GM21619 (cell line): Measurements from ENCODE around the gene FAM53A.
"Not testable (repeated sequence)": the region's sequence is repeated elsewhere in the genome, so short reads cannot be mapped to it uniquely, and the experiment has no call there.

Experiments
- ATAC-seq: cut with Tn5 transposase; IDR thresholded peaks from one replicate; pipeline ENCODE4 v1.9.1; 2021; ENCODE audit not compliant: unreplicated experiment

Gene FAM53A

DNA sequence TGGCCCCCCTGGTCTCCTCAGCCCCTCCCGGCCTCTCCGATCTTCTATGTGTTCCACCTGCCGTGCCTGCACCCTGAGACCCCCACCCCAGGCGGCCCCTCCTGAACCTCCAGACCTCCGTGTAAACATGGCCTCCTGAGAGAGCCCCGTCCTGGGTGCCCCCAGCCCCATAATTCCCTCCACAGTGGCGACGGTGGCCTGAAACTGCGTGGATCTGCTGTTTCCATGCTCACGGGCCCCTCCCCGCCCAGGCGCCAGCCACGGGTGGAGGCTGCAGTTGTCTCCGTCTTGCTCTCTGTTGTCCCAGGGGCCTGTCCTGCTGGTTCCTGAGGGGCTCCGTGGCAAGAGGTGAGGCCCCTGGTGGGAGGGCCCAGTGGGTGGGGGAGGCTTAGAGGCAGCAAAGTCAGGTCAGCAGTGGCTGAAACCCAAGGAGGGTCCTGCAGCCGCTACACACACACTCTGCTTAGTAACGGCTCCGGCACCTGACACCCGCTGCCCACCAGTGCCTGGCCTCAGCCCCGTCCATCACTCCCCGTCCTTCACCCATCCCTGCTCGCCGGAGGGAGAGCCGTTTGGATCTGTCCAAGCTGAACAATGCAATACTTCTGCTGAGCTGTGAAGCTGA lies 75.8 kb downstream of the FAM53A start:
- no peak for ATAC-seq

DNA sequence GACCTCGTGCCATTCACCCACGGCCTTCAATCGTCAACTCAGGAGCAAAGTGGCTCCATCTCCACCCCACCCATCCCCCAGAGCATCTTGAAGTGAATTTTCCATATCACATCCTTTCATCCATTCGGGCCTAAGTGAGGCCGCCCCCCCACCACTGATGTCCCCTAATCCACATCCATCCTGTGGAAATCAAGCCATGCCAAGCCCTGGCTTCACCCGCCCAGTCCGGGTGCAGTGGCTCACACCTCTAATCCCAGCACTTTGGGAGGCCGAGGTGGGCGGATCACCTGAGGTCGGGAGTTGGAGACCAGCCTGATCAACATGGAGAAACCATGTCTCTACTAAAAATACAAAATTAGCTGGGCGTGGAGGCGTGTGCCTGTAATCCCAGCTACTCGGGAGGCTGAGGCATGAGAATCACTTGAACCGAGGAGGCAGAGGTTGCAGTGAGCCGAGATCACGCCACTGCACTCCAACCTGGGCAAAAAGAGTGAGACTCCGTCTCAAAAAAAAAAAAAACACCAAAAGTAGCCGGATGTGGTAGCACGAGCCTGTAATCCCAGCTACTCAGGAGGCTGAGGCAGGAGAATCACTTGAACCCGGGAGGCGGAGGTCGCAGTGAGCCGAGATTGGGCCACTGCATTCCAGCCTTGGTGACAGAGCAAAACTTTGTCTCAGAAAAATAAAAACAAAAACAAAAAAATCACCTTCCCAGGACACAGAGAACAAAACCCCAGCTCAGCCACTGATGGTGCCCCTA lies 76.5 kb downstream of the FAM53A start:
- ATAC-seq = not testable (repeated sequence)

GRCh38 chr4:1604706-1605205 lies 79.4 kb downstream of the FAM53A start:
- no peak for ATAC-seq

DNA sequence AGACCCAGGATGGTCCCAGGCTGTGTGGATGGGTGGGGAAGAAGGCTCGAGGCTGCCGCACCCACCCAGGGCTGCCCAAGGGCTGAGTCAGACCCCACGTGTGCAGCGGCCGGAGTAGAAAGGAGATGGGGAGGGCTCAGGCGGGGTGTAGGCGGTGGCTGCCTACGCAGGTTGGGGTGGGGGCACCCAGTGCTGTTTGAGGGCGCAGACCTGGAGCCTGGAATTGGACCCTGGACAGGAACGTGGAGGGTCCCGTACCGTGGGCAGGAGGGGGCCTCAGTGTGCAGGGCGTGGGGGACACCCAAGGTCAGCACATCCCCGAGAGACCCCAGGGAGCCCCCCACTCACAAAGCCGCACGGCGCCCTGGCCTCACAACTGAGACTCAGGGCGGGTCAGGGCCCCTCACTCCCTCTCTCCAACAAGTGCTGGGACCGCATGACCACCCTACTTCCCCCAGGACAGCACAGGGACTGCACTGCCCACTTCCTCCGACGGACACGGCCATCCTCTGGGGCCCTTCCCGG lies 79.9 kb downstream of the FAM53A start:
- no peak for ATAC-seq

DNA sequence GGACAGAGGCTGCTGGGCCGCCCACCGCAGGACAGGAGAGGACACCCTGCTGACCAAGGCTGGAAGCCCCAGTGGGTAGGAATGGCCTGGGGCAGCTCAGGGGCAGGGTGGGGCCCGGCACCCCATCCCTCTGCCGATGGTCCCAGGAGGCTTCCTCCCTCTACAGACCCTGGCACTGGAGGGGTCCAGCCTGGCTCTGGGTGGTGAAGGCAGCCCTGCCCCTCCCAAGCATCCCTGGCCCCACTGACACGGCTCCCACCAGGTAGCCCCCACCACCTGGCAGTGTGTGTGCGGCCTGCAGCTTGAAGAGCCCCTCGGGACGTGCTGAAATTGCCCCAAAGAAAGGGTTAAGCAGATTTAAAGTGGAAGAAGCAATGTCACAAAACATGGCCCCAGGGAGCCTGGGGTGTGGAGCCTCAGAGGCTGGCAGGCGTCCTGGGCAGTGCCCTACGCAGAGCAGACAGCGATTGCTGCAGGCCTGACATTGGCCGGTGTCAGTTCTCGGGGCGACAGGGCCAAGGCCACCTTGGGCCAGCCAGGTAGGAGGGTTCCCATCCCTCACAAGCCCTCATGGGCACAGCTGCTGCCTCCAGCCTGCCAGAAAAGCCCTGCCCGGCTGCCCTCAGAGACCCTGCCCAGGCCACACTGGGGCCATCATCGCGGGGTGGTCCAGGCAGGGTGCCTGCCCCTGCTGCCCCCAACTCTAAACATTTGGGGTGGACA lies 80.5 kb downstream of the FAM53A start:
- ATAC-seq = no peak

DNA sequence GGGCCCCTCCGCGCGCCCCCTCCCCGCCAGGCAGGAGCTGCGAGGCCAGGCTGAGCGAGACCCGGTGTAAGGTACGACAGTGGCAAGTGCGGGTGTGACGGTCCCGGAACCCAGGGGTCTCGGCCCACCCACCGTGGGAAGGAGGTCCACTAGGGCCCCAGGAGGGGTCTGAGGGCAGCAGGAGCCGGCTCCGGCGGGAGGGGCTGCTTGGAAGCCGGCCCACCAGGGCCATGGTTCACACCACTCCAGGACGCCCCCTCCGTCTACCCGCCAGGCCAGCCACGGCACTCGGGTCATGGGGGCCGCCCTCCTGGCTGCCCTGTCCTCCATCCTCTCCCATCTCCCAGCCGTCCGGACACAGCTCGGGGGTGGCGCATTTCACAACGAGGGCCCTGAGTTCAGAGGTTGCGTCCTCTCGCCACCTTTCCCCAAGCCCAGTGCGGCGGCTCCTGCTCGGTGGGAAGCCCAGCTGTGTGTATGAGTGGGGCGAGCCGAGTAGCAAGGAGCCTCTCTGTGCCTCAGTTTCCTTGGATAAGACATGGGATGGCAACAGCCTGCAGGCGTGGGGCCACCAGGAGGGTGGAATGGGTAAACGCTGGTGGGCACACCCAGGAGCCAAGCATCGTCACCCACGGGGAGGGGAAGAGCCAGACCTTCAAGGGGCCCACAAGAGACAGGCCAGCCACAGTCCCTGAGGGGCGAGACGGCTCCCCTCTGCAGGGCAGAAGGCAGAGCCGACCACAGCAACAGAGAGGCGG lies 81.3 kb downstream of the FAM53A start:
- ATAC-seq = no peak

DNA sequence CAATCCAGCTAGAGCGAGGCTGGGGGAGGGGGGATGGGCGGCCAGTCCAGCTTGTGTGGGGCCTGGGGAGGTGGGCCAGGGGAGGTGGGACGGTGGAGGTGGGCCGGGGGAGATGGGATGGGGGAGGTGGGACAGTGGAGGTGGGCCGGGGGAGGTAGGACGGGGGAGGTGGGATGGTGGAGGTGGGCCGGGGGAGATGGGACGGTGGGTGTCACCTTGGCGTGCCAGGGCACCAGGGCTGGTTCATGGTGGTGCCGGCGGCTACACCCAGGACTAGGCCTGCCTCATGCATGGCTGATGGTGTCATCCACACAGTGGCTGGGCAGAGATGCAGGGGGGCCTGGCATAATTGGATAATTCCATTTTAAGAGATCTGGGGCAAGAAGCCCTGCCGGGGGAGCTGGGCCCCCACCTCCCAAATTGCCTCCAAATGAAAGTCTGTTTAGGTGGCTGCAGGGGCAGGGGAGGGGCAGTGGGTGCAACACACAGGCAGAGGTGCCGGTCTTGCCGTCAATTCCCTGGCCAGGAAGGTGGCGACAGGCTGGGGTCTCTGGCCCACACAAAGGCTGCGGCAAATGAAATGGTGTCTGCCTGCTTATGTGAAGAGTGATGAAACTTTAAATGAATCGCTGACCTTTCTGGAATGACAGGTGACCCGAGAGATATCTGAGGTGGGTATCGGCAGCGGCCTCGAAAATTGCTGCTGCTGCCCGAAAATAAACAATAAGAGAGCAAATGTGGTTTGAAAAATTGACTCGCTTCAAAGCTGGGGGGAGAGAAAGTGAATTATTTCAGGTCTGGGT lies 82.1 kb downstream of the FAM53A start:
- ATAC-seq = no peak

DNA sequence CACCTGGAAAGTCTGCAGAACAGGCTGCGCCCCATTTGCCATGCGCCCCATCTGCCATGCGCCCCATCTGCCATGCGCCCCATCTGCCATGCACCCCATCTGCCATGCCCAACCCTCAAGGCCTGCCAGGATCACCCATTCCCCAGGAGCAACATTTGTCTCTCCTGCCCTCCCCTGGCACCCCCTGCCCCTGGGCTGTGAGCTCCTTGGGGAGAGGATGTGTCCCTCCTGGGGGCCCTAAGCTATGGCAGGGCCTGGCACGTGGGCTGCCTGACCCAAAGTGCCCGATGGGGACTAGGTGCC lies 82.6 kb downstream of the FAM53A start:
- no peak for ATAC-seq

GRCh38 chr4:1600811-1601532 lies 83.1 kb downstream of the FAM53A start:
- no peak for ATAC-seq

GRCh38 chr4:1600211-1600780 lies 83.8 kb downstream of the FAM53A start:
- ATAC-seq = no peak

GRCh38 chr4:1599491-1600210 lies 84.5 kb downstream of the FAM53A start:
- ATAC-seq = no peak

GRCh38 chr4:1599026-1599481 lies 85.1 kb downstream of the FAM53A start:
- no peak for ATAC-seq

- no peak for ATAC-seq
Observed at GRCh38 chr4:1598206-1599025, 85.7 kb downstream of the FAM53A start.

DNA sequence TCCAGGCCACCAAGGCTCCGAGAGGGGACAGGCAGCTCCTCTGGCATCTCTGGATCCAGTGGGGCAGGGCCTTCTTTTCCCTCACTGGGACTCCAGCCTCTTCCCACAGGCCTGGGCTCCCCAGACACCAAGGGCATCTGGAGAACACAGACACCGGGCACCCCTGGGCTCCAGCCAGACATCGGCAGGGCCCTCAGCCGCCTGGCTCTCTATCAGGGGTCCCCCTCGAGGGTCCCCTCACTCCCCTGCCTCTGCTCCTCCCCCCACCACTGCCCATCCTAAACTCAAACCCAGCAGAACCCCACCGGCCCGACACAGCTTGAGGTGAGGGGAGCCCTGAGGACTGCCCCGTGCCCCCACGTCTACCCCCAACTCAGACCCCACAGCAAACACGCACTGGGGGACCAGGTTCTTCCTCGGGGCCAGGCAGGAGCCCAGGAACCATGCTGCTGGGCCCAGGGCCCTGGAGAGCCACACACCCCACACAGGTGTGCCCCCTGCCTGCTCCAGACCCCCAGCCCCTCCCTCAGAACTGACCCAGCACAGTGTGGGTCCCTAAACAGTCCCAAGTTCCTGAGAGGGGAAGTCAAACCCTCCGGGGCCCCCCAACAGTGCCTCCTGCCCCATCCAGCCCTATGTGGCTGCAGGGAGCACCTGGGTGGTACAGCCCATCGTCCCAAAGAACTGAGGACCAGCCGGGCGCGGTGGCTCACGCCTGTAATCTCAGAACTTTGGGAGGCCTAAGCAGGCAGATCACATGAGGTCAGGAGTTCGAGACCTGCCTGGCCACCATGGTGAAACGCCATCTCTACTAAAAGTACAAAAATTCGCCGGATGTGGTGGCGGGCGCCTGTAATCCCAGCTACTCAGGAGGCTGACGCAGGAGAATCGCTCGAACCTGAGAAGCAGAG lies 86.8 kb downstream of the FAM53A start:
- ATAC-seq = no peak

DNA sequence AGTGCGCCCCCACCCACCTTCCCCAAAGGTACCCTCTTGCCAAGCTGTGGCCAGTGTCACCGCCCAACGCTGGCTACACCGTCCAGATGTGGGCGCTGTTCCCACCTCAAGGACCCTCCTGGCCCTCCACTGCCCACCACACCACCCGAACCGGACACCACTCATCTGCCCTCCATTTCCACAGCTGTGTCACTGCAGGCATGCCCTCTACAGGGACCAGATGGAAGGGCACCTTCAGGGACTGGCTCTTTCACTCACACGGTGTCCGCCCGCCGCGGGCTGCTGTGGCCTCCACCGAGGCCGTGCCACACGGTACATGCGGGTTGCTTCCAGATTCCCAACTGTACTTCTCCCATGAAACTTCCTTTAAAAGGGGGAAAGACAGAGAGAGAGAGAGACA lies 87.7 kb downstream of the FAM53A start:
- ATAC-seq = no peak

DNA sequence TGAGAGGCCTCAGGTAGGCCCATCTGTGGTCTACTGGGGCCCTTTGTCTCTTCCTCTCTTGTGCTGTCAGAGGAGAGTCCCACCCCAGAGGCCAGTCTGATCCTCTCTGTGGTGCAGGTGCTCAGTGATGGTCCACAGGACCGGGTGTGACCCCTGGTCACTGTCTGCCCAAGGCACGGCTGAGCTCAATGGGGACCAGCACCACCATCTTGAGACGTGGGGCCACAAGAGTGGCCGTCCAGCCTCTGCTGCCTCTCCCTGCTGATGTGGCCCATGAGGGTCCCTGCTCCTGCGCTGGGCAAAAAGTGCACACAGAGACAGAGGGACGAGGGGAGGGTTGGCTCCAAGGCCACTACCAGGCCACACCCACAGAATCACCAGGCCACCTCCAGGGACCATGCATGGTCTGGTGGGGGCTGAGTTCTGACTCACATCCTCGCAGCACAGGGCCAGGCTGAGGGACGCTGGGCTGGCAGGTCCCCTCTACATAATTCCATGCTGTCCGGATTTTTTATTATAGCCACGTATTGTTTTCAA lies 88.3 kb downstream of the FAM53A start:
- no peak for ATAC-seq
